GM10266 (cell line): ENCODE data around the gene VPS41.

ENCODE experiments used
- DNase-seq: peaks from one replicate; pipeline ENCODE4 v3.0.0; 2012; ENCODE audit errors: extremely low spot score
- TF ChIP-seq, protein P1 (sequence below): IDR thresholded peaks from 2 replicates; pipeline ENCODE4 v1.5.1; 2012; ENCODE audit warnings: mild to moderate bottlenecking, low read depth; ENCODE audit not compliant: control insufficient read depth, insufficient read depth; ENCODE audit errors: missing control alignments

Gene VPS41

DNA sequence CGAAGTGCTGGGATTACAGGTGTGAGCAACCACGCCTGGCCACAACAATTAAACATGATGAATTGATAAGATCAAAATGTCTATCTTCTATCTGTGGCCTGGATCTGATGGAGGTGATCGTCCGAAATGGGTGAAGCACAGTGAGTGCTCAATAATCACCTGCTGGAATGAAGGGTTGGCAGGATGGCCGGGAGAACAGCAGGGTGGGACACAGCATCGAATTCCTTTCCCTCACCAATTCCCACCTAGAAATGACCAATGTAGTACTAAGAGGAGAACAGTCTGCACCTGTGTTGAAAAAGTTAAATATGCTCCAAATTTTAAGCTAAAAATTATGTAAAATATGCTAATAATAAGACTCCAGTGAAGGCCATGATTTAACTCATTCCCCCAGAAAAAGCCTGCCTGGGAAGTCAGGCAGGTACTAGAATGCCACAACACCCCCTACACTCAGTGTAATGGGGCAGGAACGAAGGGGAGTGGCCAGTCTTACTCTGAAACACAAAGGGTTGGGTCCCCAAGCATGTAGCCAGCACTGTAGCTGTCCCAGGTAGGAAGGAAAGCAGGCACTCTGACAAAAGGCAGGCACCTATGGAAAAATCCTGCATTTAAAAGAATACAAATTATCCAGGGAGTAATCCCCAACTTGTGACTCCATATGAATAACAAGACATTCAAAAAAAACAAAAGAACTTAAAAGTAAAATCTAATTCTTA, 110.3 kb downstream of the VPS41 start:
- DNase-seq = no peak
- TF ChIP-seq, protein P1, sequence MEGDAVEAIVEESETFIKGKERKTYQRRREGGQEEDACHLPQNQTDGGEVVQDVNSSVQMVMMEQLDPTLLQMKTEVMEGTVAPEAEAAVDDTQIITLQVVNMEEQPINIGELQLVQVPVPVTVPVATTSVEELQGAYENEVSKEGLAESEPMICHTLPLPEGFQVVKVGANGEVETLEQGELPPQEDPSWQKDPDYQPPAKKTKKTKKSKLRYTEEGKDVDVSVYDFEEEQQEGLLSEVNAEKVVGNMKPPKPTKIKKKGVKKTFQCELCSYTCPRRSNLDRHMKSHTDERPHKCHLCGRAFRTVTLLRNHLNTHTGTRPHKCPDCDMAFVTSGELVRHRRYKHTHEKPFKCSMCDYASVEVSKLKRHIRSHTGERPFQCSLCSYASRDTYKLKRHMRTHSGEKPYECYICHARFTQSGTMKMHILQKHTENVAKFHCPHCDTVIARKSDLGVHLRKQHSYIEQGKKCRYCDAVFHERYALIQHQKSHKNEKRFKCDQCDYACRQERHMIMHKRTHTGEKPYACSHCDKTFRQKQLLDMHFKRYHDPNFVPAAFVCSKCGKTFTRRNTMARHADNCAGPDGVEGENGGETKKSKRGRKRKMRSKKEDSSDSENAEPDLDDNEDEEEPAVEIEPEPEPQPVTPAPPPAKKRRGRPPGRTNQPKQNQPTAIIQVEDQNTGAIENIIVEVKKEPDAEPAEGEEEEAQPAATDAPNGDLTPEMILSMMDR = no peak

DNA sequence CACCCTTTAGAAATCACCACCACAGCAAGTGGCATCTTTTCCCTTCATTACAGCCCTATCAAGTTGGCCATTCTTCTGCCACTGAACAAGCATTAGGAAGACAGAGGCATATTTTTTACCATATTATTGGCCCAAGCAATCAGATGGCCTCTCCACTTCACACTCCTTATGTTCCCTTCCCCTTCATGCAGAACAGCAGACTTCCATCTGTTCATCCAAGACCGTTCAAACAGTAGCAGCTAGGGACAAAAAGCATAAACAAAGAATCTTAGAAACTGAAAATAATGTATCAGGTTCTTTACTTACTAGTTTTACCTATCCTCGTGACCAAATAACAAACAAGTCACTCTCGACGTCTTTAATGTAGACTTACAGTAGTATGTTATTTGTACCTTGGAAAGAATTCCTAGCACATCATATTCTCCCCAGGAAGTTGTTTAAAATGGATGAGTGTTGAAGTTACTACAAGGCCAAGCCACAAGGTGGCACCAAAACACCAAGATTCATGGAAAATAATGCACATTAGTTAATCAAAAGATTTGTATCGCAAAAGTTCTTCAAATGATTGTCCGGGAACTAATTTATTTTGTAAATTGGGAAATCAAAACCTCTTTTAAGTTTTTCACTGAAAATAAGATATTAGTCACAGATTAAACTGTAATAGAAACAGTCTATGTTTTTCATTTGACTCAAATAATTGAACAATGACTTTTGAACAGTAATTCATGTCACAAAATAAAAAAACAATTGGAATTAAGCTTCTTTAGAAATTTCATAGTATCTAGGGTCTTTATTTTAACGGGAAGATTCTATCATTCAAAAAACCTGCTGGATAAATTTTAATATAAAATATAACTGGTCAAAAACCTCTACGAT, 112.1 kb downstream of the VPS41 start:
- DNase-seq = peak; percentile 6
- TF ChIP-seq, protein P1 = peak; percentile 72

DNA sequence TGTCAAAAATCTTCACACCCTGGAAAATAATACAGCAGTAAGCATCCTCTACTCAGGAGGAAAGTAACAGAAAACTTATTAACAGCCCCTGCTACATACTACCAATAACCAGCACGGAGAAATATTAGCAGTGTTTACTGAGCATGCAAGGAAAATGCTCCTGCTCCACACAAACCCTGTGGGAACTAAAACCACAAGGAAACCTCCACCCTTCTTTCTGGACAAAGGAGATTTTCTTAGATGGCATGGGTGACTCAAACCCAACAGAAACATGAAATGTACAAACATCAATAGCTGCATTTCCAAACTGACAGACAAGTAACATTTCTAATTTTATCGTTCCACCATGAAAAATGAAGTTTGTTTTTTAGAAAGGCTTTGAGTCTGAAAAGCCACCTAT, 113.4 kb downstream of the VPS41 start:
- TF ChIP-seq, protein P1 = no peak
- DNase-seq = no peak

DNA sequence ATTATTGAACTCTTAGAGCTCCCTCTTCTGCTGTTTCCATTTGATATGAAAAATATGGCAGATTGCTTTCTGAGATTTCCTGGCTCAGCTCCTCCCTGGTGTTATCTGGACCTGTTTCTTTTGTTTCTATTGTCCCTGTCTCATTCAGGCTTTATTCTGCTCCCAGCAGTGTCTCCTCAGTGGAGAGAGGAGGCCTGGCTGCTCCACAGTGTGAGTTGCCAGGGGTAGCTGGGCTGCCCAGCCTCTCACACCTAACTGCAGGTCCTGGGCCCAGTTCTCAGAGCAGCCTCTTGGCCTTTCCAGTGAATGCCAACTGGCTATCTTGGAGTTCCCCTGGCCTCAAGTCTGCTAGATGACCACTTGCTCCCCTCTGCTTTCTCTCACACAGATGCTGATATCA, 127.0 kb downstream of the VPS41 start:
- DNase-seq = no peak
- TF ChIP-seq, protein P1 = no peak

DNA sequence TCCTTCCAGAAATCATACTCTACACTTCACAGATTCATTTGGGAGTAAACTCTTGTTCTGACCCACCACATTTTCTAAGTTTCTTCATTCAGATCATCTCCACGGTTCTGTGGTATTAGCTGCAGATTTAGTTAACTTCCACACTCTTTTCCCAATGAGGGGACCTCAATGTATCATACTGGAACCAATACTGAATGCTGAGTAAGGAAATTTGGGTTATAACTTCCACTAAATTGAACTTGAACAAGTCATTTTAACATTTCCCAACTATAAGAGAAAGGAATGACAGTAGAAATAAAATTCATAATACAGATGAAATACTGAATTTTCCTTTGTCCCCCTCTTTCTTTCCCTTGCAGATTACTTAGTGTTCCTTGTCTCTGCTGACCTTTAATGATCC, 131.4 kb downstream of the VPS41 start:
- TF ChIP-seq, protein P1 = no peak
- DNase-seq = no peak

GRCh38 chr7:38775506-38776175, 133.3 kb downstream of the VPS41 start:
- no peak for DNase-seq

More at GRCh38 chr7:38775506-38776175, 133.3 kb downstream of the VPS41 start:
- TF ChIP-seq, protein P1 = no peak
